PC-9 (cell line): ENCODE measurements around the gene PIGN. TPM values are rescaled to one million over a fixed set of nuclear protein-coding genes. Genes with fewer than 3 reads are reported as not detected.

Experiments used
- BruUV-seq: library from RNA; stranded (reverse); fragments of 400-500 nt; replicated peaks from 2 replicates; lab custom pipeline; 2021; lab: Mats Ljungman, UMichigan
- CTCF ChIA-PET: fragments of 300-600 bp; sonication (Branson Sonifier 250); formaldehyde crosslinking; loops from one replicate; lab custom pipeline; 2022; ENCODE audit warnings: antibody characterized with exemption; lab: Charles Lee
- POLR2A ChIA-PET: fragments of 300-600 bp; sonication (Branson Sonifier 250); formaldehyde crosslinking; loops from one replicate; lab custom pipeline; 2022; ENCODE audit warnings: antibody characterized with exemption; ENCODE audit not compliant: unreplicated experiment; lab: Charles Lee
- DNase-seq, 2 experiments: peaks; one replicate each; pipeline versions ENCODE4 v3.0.0 to v3.0.0-alpha.2; 2015 to 2022; ENCODE audit warnings: mixed read lengths in 1 of 2
- H2AFZ ChIP-seq: fragments of 200-600 bp; sonication (generic); 2 replicates; pipeline ENCODE4 v1.8.1; 2017; ENCODE audit warnings: antibody characterized with exemption
- H3F3A ChIP-seq: fragments of 200-600 bp; sonication (generic); 2 replicates; pipeline ENCODE4 v1.8.1; 2017; ENCODE audit warnings: antibody characterized with exemption, mild to moderate bottlenecking, low read depth; ENCODE audit not compliant: insufficient read depth
- H3K27ac ChIP-seq: fragments of 200-600 bp; sonication (generic); 2 replicates; pipeline ENCODE4 v1.6.1; 2016; ENCODE audit warnings: mixed run types
- H3K27me3 ChIP-seq: fragments of 200-600 bp; sonication (generic); 2 replicates; pipeline ENCODE4 v1.6.1; 2016; ENCODE audit warnings: low read depth, mixed run types; ENCODE audit not compliant: insufficient read depth
- H3K36me3 ChIP-seq: fragments of 200-600 bp; sonication (generic); 2 replicates; pipeline ENCODE4 v1.6.1; 2016; ENCODE audit warnings: low read depth, mixed run types
- H3K4me1 ChIP-seq: fragments of 200-600 bp; sonication (generic); replicated peaks from 2 replicates; pipeline ENCODE4 v1.6.1; 2016; ENCODE audit warnings: mixed run types; ENCODE audit not compliant: insufficient read depth
- H3K4me2 ChIP-seq: fragments of 200-600 bp; sonication (generic); 2 replicates; pipeline ENCODE4 v1.6.1; 2017; ENCODE audit warnings: mixed run types
- H3K4me3 ChIP-seq: fragments of 200-600 bp; sonication (generic); 2 replicates; pipeline ENCODE4 v1.6.1; 2016; ENCODE audit warnings: mixed run types
- H3K79me2 ChIP-seq: fragments of 200-600 bp; sonication (generic); 2 replicates; pipeline ENCODE4 v1.6.1; 2017; ENCODE audit warnings: low read depth, mixed run types
- H3K9me2 ChIP-seq: fragments of 200-600 bp; sonication (generic); 2 replicates; pipeline ENCODE4 v1.8.1; 2017; ENCODE audit warnings: mild to moderate bottlenecking; ENCODE audit not compliant: insufficient read depth
- H3K9me3 ChIP-seq: fragments of 200-600 bp; sonication (generic); 2 replicates; pipeline ENCODE4 v1.8.1; 2016; ENCODE audit warnings: low read depth; ENCODE audit not compliant: insufficient read depth
- H4K20me1 ChIP-seq: fragments of 200-600 bp; sonication (generic); 2 replicates; pipeline ENCODE4 v1.8.1; 2017; ENCODE audit not compliant: insufficient read depth
- EZH2 ChIP-seq: fragments of 200-600 bp; sonication (generic); IDR thresholded peaks from 2 replicates; pipeline ENCODE4 v1.8.0; 2017; ENCODE audit warnings: antibody characterized with exemption, low read depth
- intact Hi-C: fragments of 100-400 bp; cut with micrococcal nuclease; formaldehyde crosslinking; loops from one replicate; pipeline ENCODE4 v1.10.0; 2022; ENCODE audit not compliant: unreplicated experiment
- total RNA-seq: library from RNA; stranded (reverse); gene quantifications from 2 replicates; pipeline ENCODE4 v1.2.3, GENCODE V29; 2021
- TF ChIP-seq, protein P1 (sequence below): fragments of 200-600 bp; sonication (generic); conservative IDR thresholded peaks from 2 replicates; pipeline ENCODE4 v1.6.1; 2017; ENCODE audit warnings: mixed run types, antibody characterized with exemption, mild to moderate bottlenecking, moderate library complexity

PIGN gene
- total RNA-seq, 1 experiment from 2014 or later: 20.3 TPM

DNA sequence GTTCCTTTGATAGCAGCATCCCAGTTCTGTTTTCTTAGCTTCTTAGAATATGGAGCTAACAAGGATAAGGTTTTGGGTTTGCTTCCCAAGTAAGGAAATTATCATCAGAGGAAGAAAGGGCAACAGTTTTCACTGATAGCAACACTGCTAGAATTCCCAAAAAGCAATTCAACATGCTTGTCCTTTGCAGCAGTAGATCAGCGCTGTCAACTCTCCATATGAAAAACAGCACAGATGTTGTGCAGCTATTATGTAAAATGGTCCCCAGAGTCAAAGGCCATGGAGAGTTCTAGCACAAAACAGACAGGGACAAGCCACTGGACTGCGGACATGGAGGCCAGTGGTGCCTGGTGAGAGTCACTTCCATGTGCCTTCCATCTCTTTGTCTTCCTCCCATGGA lies 158.1 kb downstream of the PIGN start:
- ChIA-PET POLR2A (no interaction called here), CTCF (no interaction called here)
- no peaks in the 10 kb centered on the region for H3K79me2 ChIP-seq
- no peaks in the 10 kb centered on the region for H3K9me2 ChIP-seq
- no peaks in the 10 kb centered on the region for H4K20me1 ChIP-seq
- H3K4me2 ChIP-seq: no peak overlapping the region
- intact Hi-C loops: no loop called here
- no peak overlapping the region for H3K27ac ChIP-seq
- H3K27me3 ChIP-seq: no peaks in the 10 kb centered on the region
- TF ChIP-seq, protein P1, sequence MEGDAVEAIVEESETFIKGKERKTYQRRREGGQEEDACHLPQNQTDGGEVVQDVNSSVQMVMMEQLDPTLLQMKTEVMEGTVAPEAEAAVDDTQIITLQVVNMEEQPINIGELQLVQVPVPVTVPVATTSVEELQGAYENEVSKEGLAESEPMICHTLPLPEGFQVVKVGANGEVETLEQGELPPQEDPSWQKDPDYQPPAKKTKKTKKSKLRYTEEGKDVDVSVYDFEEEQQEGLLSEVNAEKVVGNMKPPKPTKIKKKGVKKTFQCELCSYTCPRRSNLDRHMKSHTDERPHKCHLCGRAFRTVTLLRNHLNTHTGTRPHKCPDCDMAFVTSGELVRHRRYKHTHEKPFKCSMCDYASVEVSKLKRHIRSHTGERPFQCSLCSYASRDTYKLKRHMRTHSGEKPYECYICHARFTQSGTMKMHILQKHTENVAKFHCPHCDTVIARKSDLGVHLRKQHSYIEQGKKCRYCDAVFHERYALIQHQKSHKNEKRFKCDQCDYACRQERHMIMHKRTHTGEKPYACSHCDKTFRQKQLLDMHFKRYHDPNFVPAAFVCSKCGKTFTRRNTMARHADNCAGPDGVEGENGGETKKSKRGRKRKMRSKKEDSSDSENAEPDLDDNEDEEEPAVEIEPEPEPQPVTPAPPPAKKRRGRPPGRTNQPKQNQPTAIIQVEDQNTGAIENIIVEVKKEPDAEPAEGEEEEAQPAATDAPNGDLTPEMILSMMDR: no peak
- TF ChIP-seq EZH2: no peak
- no peaks in the 10 kb centered on the region for H3K9me3 ChIP-seq
- no peaks in the 10 kb centered on the region for H3F3A ChIP-seq
- no peak overlapping the region for H3K4me3 ChIP-seq
- no TSS peak for BruUV-seq
- H3K36me3 ChIP-seq: no peaks in the 10 kb centered on the region
- no peak overlapping the region for H2AFZ ChIP-seq
- no peaks in the 10 kb centered on the region for H3K4me1 ChIP-seq
- DNase-seq: no peak

DNA sequence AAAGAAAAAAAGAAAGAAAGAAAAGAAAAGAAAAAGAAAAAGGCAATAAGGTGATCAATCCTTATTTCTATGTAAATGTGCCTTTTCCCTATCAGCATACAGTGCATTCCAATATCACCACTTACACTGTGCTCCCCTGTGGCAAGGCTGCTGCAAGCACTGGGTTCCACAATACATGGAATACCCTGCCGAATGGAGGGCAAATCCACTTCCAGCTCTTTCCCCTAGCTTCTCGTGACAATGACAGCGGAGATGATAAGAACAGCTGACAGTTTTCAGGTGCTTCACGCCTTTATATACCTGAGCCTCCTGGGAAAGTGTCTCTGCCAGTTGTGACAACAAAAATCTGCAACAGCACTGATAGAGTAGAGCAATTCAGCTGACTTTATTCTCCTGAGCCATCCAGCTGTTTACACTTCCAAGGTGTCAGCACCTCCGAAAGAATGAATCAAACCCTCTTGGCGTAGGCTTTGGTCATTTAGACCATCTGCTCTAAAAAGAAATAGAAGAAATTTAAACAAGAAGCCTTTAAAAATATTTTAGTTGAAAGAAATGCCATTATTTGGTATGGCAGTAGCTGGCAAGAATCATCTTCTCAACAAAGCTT lies 158.8 kb downstream of the PIGN start:
- BruUV-seq: no TSS peak

DNA sequence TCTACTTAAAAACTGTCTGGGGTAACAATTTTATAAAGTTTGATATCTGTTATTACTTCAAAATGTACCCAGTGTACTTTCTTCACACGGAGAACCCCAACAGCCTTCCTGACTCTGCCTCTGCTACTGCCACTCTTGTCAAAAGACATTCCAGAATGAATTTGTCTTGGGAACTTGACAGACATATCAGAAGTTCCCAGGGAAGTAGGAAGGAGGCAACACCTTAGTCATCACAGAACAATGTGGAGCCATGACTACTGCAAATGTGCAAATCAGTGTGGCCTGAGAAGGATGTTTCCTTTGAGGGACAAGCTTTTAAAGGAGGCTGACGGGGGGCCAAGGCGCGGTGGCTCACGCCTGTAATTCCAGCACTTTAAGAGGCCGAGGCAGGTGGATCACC lies 160.3 kb downstream of the PIGN start:
- CTCF ChIA-PET: no interaction called here

More for the DNA sequence above, 158.8 kb downstream of the PIGN start:
- H3K9me3 ChIP-seq: no peaks in the 10 kb centered on the region
- no peaks in the 10 kb centered on the region for H3K9me2 ChIP-seq
- CTCF ChIA-PET: no interaction called here
- no peak for DNase-seq
- H3K4me1 ChIP-seq: no peaks in the 10 kb centered on the region
- no peak overlapping the region for H2AFZ ChIP-seq
- no peak overlapping the region for H3K4me3 ChIP-seq
- no peaks in the 10 kb centered on the region for H4K20me1 ChIP-seq
- TF ChIP-seq EZH2: no peak
- TF ChIP-seq, protein P1: no peak
- no peak overlapping the region for H3K4me2 ChIP-seq
- POLR2A ChIA-PET: no interaction called here
- no peaks in the 10 kb centered on the region for H3F3A ChIP-seq
- no peaks in the 10 kb centered on the region for H3K36me3 ChIP-seq
- no peaks in the 10 kb centered on the region for H3K79me2 ChIP-seq
- intact Hi-C loops: no loop called here
- H3K27me3 ChIP-seq: no peaks in the 10 kb centered on the region
- H3K27ac ChIP-seq: no peak overlapping the region

More for the DNA sequence above, 160.3 kb downstream of the PIGN start:
- Histone ChIP-seq H3K79me2 (no peaks in the 10 kb centered on the region), H4K20me1 (no peaks in the 10 kb centered on the region), H3K27ac (no peak overlapping the region), H3F3A (no peaks in the 10 kb centered on the region), H2AFZ (no peak overlapping the region), H3K9me3 (no peaks in the 10 kb centered on the region), H3K9me2 (no peaks in the 10 kb centered on the region), H3K27me3 (no peaks in the 10 kb centered on the region), H3K4me3 (no peak overlapping the region), H3K4me2 (no peak overlapping the region), H3K36me3 (no peaks in the 10 kb centered on the region), H3K4me1 (no peaks in the 10 kb centered on the region)
- BruUV-seq: no TSS peak
- intact Hi-C loops: no loop called here
- TF ChIP-seq, protein P1: no peak
- TF ChIP-seq EZH2: no peak
- POLR2A ChIA-PET: no interaction called here
- peak; percentile 29 to 66 for DNase-seq
